ENCODE data around the gene ASB18. TPM values are rescaled to one million over a fixed set of nuclear protein-coding genes. Genes with fewer than 3 reads are reported as not detected.

The ASB18 gene
- total RNA-seq, 1 experiment from 2014 or later: not detected

DNA sequence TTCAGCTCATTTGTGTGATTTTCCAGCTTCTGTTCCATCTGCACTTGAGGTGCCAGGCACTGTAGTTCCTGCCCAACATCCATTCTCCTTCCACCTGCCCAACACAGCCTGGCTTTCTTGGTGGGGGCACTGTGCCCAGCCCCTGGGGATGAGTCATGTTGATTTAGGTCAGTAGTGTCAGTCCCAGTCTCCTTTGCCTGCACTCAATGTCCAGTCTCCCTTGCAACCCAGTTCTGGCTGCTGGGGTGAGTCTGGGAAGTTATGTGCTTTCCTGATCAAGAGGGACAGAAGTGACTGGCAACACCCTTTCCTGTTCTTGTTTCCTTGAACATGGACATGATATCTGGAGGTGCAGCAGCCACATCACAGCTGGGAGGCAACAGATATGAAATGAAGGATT lies 1.5 kb upstream of the ASB18 start:
- no TSS peak for BruUV-seq (replicated peaks)
- no peak for DNase-seq (ENCODE audit: low read depth, low spot score)
- POLR2A ChIA-PET: no interaction called here

GRCh38 chr2:236262238-236262637 lies 2.0 kb downstream of the ASB18 start:
- intact Hi-C loops (cut with micrococcal nuclease): no loop called here
- Histone ChIP-seq H2AFZ (ENCODE audit: low read depth, low read length, poor library complexity, severe bottlenecking) (no peak overlapping the region), H3K4me3 (replicated peaks in 1 of 2; ENCODE audit: low read depth in 1 of 2, low read length in 2 of 2) (no peak overlapping the region), H3K9me3 (ENCODE audit: control insufficient read depth in 1 of 2, insufficient read depth in 1 of 2, low read depth in 1 of 2, low read length in 2 of 2) (no peaks in the 10 kb centered on the region), H3K4me2 (ENCODE audit: low read length) (no peak overlapping the region), H3K36me3 (ENCODE audit: control insufficient read depth in 1 of 2, insufficient read depth in 2 of 2, low read length in 2 of 2) (no peaks in the 10 kb centered on the region), H4K20me1 (ENCODE audit: insufficient read depth) (no peaks in the 10 kb centered on the region), H3K9me2 (ENCODE audit: insufficient read depth) (no peaks in the 10 kb centered on the region), H3K4me1 (ENCODE audit: control insufficient read depth in 1 of 2, insufficient read depth in 2 of 2, low read length in 2 of 2) (no peaks in the 10 kb centered on the region), H3K9ac (ENCODE audit: low read length) (no peak overlapping the region), H3K27ac (ENCODE audit: low read depth, low read length) (no peak overlapping the region), H3K27me3 (ENCODE audit: insufficient read depth, low read length) (no peaks in the 10 kb centered on the region), H3K79me2 (ENCODE audit: insufficient read depth, low read length) (no peaks in the 10 kb centered on the region)
- POLR2A ChIA-PET: no interaction called here
- CTCF ChIA-PET: no interaction called here
- RAD21 ChIA-PET (ENCODE audit: low non-redundant PET in 1 of 2, low total read pairs in 2 of 2, uncharacterized antibody in 2 of 2, unreplicated experiment in 2 of 2): no interaction called here
- ATAC-seq (no peak), DNase-seq (ENCODE audit: low read depth, low spot score) (no peak)
- BruUV-seq (replicated peaks): no TSS peak
- no peak for TF ChIP-seq CEBPB (IDR thresholded peaks at IDR 0.05; ENCODE audit: low read depth)
- TF ChIP-seq YY1 (IDR thresholded peaks at IDR 0.05; ENCODE audit: extremely low read depth, insufficient replicate concordance, low read depth, low read length): no peak
- TF ChIP-seq CBX3 (IDR thresholded peaks at IDR 0.05; ENCODE audit: low read depth): no peak
- TF ChIP-seq POLR2AphosphoS5 (IDR thresholded peaks at IDR 0.05; ENCODE audit: low read depth, low read length): no peak
- TF ChIP-seq EZH2 (IDR thresholded peaks at IDR 0.05): no peak
- no peak for TF ChIP-seq EZH2phosphoT487 (IDR thresholded peaks at IDR 0.05; ENCODE audit: borderline replicate concordance)
- no peak for TF ChIP-seq ELF1 (IDR thresholded peaks at IDR 0.05; ENCODE audit: borderline replicate concordance, low read depth)
- TF ChIP-seq ZBTB33 (IDR thresholded peaks at IDR 0.05; ENCODE audit: extremely low read depth, insufficient replicate concordance, low read length): no peak
- TF ChIP-seq RAD21 (IDR thresholded peaks at IDR 0.05; ENCODE audit: low read depth): no peak
- TF ChIP-seq JUND (IDR thresholded peaks at IDR 0.05): no peak
- TF ChIP-seq MAX (IDR thresholded peaks at IDR 0.05): no peak
- TF ChIP-seq ZNF274 (IDR thresholded peaks at IDR 0.05; ENCODE audit: low read depth, low read length): no peak

More for the DNA sequence above, 1.5 kb upstream of the ASB18 start:
- ChIA-PET CTCF (no interaction called here), RAD21 (ENCODE audit: low non-redundant PET in 1 of 2, low total read pairs in 2 of 2, uncharacterized antibody in 2 of 2, unreplicated experiment in 2 of 2) (no interaction called here)
- Histone ChIP-seq H3K4me3 (replicated peaks in 1 of 2; ENCODE audit: low read depth in 1 of 2, low read length in 2 of 2) (no peak overlapping the region), H3K4me1 (ENCODE audit: control insufficient read depth in 1 of 2, insufficient read depth in 2 of 2, low read length in 2 of 2) (no peaks in the 10 kb centered on the region), H3K4me2 (ENCODE audit: low read length) (no peak overlapping the region), H2AFZ (ENCODE audit: low read depth, low read length, poor library complexity, severe bottlenecking) (no peak overlapping the region), H3K36me3 (ENCODE audit: control insufficient read depth in 1 of 2, insufficient read depth in 2 of 2, low read length in 2 of 2) (no peaks in the 10 kb centered on the region), H3K9me2 (ENCODE audit: insufficient read depth) (no peaks in the 10 kb centered on the region), H3K27ac (ENCODE audit: low read depth, low read length) (no peak overlapping the region), H3K27me3 (ENCODE audit: insufficient read depth, low read length) (no peaks in the 10 kb centered on the region), H3K79me2 (ENCODE audit: insufficient read depth, low read length) (no peaks in the 10 kb centered on the region), H4K20me1 (ENCODE audit: insufficient read depth) (no peaks in the 10 kb centered on the region), H3K9me3 (ENCODE audit: control insufficient read depth in 1 of 2, insufficient read depth in 1 of 2, low read depth in 1 of 2, low read length in 2 of 2) (peaks cover 4% of the 10 kb centered on the region in 2 experiments; a peak in 1 of 4 replicates), H3K9ac (ENCODE audit: low read length) (no peak overlapping the region)
- intact Hi-C loops (cut with micrococcal nuclease): no loop called here
- TF ChIP-seq ELF1 (IDR thresholded peaks at IDR 0.05; ENCODE audit: borderline replicate concordance, low read depth): no peak
- TF ChIP-seq ZBTB33 (IDR thresholded peaks at IDR 0.05; ENCODE audit: extremely low read depth, insufficient replicate concordance, low read length): no peak
- ATAC-seq: no peak
